ENCODE measurements around the gene HBS1L.
A peak's percentile ranks its signal among the peaks of the same experiment; 100 is the strongest.

The HBS1L gene

DNA sequence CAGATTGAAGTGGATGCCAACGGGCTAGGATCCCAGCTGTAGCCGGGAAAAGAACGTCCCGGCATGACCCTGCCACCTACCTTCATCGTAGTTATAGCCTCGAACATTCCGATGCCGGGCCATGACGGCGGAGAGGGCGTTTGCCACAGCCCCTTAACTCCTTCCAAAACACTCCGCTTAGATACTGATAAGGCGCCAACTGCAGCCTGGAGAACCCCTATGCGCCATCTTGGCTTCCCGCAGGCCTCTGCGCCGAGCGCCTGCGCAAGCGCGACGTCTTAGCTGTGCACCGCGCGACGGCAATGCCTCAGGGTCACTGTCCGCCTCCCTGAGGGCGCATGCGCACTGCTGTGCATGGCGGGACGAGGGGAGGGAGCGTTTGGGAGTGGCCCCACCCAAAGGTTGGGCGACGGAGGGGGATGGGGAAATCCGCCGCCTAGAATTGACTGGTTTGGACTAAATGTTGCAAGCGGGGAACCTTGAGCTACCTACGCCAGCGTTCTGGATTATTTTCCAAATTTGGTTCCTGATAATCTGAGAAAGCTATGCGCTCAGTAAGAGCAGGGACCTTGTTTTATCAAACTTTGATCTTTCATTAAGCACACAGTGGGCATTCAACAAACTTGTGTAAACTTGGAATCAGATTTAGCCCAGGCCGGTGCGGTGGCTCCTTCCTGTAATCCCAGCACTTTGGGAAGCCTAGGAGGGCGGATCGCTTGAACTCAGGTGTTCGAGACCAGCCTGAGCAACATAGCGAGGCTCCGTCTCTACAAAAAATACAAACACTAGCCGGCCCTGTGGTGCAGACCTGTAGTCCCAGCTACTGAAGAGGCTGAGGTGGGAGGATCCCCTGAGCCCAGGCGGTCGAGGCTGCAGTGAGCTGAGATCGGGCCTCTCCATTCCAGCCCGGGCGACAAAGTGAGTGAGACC lies at the start of gene HBS1L:
HBS1L (minus strand) TSS at position 254 of the 930 bp plus-strand sequence; CDS start at position 123, 131 bp downstream.
- H3K4me3 ChIP-seq (ENCODE audit: low read depth, low read length): peak within 1 kb of the TSS; percentile 86

DNA sequence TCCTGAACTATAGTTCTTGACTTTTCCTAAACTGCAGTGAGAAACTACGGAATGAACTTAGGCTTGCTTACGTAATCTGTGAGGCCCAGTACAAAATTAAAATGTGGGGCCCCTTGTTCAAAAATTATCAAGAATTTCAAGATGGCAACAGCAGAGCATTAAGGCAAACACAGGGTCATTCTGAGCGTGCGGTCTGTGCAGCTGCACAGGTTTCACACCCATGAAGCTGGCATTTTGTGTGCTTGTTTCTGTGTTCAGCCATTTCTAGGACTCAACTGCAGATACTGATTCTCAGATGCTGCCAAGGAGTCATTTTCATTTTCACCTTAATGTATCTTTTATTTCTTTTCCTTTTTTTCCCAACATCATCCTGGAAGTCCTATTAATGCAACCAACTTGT lies 49.6 kb upstream of the HBS1L start:
- no peak overlapping the region for H3K4me3 ChIP-seq (ENCODE audit: low read depth, low read length)

DNA sequence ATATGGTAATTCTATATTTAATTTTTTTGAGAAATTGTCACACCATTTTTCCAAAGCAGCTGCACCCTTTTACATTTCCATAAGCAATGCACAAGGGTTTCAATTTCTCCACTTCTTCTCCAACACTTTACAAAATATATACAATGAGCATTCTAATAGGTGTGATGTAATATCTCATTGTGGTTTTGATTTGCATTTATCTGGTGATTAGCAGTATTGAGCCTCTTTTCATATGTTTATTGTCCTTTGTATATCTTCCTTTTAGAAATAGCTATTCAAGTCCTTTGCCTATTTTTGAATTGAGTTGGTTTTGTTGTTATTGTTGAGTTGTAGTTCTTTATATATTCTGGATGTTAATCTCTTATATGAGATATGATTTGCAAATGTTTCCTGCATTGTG lies 47.6 kb upstream of the HBS1L start:
- no peak overlapping the region for H3K4me3 ChIP-seq (ENCODE audit: low read depth, low read length)

DNA sequence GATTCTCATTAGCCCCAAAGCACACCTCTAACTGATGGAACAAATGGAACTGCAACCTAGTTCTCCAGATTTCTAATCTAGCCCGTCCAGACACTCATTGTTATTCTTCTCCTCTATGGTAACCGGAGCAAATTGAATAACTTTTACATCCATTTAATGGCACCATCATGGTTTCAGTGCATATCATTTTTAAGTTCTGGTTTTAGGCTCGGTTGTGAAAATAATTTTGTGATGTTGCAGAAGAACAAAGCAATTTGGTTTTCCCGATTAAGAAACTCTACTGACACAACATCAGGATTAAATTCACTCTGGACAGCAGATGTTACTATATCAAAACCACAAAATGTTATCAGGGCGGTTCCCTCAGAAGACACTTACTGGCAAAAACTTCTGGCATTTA lies 42.5 kb upstream of the HBS1L start:
- no peak overlapping the region for H3K4me3 ChIP-seq (ENCODE audit: low read depth, low read length)

DNA sequence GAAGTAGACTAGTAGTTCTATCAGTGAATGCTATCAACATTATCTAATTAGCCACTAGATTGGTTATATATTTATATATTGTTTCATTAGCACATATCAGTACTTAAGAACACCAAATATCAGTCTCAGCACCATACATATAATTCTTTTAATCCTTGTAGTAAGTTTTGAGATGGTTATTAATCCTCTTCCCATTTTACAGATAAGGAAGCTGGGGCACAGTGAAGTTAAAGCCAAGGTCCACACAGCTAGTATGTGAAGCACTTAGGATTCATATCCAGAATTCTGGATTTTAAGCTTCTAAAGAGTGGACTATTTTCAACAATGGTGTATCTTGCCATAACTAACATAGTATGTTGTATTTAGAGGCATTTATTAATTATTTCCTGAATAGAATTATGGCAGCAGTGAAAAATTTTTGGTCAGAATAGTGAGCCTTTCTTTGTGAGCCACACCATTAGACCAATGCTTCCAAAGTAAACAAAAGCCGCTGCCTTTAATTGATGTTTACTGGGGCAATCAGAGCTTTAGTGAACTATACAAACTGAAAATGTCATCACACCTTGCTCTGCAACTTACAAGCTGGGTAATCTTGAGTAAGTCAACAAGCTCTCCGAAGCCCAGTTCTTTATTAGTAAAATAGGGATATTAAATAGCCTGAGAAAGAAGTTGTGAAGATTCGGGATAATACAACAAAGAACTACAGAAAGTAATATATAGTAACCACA lies 41.9 kb upstream of the HBS1L start:
- no peak overlapping the region for H3K4me3 ChIP-seq (ENCODE audit: low read depth, low read length)

DNA sequence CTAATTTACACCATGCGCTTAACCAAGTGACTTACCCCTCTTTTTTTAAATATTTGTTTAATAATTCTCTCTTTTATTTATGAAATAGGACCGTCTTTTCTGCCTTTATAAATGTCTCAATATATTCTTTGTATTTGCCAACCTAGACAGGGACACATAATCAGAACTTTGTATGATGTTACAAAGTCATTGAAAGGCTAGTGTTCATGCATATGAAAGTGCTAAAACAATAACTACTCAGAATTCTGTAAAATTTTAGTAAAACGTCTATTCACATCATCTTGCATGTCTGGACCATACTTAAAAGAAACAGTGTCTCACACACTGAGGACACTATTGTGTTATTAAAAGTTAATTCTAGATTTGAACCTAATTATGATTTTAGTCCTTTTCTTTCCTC lies 41.1 kb upstream of the HBS1L start:
- H3K4me3 ChIP-seq (ENCODE audit: low read depth, low read length): no peak overlapping the region

DNA sequence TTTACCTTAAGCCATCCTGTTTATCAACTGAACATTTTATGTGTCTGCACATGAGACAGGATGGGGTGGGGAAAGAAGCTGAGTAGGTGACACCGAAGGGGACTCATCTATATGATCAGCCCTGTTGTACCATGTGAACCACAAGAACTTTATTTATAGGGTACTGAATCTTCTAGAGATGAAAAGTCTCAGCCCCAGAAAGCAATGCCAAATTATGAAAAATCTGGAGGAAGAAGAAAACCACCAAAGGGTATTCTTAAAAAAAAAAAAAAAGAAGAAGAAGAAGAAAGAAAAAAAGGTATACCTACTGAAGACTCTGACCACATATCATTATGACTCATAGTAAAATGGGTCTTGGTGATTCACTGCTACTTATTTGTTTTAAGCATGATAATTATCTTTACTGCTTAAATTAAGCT lies 39.8 kb upstream of the HBS1L start:
- no peak overlapping the region for H3K4me3 ChIP-seq (ENCODE audit: low read depth, low read length)

DNA sequence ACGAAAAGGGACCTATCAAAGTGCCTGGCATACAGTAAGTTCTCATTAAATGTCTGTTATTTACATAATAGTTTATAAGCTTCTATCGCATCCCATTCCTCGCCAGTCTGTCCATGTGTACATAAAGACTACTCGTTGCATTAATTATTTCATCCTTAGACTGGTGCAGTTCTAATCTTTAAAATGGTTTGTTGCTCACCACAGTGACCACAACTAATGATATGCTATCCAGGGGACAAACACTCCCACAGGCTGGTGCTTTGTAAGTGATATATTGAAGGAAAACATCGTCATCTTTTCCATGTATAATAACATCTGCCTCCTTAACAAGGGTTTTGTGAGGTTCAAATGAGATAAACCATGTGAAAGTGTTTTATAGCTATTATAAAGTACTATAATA lies 39.0 kb upstream of the HBS1L start:
- no peak overlapping the region for H3K4me3 ChIP-seq (ENCODE audit: low read depth, low read length)

DNA sequence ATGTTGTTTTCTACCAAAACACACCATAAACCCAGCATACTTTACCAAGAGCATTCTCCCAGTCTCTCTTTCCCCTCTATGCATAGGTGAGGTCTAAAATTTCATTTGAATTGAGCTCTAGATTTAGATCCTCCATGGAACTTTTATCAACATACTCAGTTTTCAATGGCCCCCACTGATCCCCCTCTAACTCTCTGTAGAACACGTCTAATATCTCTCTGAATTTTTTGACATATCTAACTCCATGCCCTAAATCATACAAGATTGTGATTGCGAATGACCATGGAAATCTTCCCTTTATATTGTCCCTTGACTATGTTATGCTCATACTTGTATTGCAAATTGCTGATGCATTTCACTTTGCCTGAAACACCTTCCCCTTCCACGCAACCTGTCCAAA lies 38.1 kb upstream of the HBS1L start:
- no peak overlapping the region for H3K4me3 ChIP-seq (ENCODE audit: low read depth, low read length)

DNA sequence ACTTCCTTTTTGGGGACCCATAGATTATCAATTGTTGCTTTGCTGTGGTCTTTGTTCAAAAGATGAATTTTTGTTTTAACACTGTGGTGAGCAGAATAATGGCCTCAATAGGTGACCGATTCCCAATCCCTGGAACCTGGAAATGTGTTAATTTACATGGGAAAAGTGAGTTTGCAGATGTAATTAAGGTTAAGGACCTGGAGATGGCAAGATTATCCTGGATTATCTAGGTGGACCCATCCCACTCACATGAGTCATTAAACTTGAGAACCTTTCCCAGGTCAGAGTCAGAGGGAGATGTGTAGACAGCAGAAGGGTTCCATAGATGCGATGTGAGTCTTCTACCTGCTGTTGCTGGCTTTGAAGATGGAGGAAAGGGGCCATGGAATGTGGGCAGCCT lies 36.2 kb upstream of the HBS1L start:
- no peak overlapping the region for H3K4me3 ChIP-seq (ENCODE audit: low read depth, low read length)

DNA sequence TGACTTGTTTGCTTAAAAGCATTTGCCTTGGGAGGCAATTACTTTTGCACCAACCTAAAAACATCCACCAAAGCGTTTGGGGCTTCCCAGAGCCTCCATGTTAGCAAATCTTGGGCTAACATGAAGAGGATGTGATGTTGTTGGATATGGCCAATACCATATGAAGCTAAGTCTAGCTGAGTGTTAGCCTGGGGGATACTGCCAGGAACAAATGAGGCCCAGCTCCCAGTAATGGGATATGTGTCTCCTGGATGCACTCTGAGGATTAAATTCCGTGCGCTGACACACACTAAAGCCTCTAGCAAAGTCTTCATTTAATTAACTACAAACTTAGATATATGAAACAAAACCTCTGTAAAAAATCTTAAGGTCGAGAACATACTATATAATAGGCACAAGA lies 35.3 kb upstream of the HBS1L start:
- H3K4me3 ChIP-seq (ENCODE audit: low read depth, low read length): no peak overlapping the region

DNA sequence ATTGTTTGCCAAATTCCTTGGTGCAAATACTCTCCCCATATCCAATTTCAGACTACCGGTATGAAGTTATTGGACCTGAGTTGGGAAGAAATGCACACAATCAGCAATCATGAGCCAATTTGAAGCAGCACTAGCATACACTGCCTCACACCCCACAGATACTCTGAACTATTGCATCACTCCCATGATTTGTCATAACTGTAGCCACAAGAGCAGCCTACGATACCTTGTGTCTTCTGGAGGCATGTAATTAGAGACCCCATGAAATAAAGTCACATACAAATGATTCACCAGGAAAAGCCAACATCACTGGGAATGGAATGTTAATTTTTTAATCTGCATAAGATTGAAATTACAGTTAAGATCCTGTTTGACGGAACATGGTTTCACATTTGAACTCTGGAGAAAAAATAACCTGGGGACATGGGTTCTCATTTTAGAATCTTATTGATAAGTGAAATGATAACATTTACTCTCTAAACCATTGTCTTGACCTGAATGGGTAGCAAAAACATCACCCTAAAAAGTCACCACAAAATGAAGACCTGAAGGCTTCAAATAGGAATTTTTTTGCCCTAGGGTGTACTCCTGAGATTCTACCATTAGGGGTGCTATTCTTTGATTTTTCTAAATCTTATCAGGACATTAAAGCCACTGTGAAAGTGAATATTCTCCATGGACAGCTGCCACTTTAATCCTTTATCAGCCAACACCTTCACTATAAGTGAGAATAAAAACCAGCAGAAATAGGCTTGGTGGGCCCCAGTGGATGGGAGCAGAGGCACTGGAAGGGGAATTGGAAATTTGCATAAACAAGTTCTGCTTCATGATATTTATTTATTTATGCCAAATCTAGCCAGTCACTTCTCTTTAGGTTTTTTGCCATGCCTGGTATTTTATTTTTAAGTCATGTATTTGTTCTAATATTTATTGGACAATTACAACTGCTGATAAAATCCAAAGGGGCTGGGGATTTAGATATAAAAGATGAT lies 34.5 kb upstream of the HBS1L start:
- H3K4me3 ChIP-seq (ENCODE audit: low read depth, low read length): no peak overlapping the region

DNA sequence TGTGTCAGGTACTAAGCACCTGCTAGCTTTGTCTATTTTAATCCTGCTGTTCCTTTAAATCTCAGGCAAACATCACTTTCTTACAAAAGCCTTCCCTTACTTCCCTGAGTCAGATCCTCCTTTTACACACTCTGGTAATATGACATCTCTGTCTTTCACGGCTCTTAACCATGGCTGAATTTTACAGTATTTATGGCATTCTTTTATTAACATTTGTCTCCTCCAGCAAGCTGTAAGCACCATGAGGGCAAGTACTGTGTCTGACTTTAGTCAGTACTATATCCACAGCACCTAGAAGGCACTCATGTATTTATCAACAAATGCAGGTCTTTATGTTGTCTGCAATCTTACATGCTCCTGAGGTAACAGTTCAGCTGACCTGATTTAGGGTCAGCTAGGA lies 33.7 kb upstream of the HBS1L start:
- no peak overlapping the region for H3K4me3 ChIP-seq (ENCODE audit: low read depth, low read length)

DNA sequence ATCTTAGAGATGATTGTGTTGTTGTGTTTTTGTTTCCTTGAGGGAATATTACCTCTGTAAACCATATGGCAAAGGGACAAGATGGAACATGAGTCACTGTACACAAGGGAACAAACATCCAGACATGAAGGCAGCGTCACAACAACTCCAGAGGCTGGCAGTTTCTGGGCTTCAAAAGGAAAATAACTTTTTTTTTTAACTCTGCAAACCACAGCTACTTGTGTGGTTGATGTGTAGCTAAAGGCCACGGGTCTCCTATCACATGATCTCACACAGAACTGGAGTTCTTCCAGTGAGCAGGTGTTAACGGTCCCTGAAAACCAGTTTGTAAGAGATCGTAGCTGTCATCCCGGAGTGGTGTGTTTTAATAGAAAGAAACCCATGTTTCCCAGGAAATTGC lies 33.2 kb upstream of the HBS1L start:
- H3K4me3 ChIP-seq (ENCODE audit: low read depth, low read length): no peak overlapping the region

DNA sequence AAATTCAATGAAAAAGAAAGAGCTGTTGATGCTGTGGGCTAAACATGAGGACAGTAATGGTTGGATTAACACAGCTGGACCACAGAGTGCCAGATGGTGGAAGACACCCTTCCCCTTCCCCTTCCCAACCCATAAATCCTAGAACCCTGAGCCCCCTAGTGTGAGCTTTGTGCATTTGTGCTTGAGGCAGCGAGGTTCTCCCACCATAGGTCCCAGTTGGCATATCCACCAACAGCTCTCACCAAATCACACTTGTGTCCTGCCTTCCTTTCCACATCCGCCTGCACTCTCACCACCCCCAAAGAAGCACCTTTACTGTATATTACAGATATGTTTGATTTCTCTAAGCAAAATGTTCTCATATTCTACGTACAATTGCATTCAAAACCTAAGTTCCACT lies 32.8 kb upstream of the HBS1L start:
- H3K4me3 ChIP-seq (ENCODE audit: low read depth, low read length): no peak overlapping the region

DNA sequence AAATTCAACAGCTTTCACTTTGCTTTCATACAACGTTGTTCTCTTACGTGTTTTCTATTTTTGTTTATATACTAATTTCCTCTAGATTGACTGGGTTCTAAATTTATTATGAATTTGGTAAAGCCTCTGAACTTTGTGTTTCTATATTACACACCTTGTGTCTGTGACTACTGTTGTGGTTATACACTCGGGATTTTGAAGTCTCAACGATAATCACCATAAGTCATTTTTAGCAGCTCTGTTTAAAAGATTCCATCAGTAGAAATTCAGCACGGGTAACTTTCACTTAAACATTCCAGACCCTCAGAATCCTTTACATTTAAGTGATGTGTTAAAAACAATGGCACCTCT lies 31.8 kb upstream of the HBS1L start:
- no peak overlapping the region for H3K4me3 ChIP-seq (ENCODE audit: low read depth, low read length)

DNA sequence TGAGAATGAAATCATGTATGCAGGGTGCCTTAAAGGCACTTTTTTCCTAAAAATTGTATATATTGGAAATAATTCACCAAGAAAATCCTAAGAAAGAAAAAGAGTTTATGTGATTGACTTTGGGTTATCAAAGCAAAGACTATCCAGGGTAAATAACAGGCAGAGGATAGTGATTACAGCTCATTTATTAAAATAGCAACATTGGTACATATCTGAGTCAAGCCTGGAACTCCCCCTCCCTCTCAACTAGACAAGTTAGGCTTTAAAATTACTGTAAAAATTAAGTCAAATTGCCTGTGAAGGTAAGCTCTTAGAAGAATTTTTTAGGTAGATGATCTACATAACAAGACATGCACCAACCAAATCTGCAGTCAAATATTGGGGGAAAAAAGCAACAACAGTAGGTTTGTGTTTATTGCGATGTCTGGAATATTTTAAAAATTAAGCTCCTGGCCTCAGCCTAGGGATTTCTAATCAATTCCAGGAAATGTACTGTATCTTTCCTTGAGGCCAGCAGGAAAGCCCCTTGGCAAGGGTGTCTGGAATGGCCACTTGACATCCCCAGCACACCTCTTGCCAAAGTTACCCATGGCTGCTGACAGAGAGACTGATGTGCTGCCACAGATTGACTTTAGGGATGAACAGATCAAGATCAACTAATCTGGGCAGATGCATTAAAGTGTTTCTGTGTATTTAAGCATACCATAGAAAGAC lies 31.2 kb upstream of the HBS1L start:
- no peak overlapping the region for H3K4me3 ChIP-seq (ENCODE audit: low read depth, low read length)

DNA sequence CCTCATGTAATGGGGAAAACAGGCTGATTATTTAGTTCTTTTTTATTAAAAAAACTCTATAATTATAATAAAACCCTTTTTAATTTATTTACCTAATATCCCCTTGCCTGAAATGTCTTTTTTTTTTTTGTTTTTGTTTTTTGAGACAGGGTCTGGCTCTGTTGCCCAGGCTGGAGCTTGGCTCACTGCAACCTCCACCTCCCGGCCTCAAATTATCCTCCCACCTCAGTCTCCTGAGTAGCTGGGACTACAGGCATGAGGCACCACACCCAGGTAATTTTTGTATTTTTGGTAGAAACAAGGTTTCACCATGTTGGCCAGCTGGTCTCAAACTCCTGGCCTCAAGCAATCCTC lies 30.3 kb upstream of the HBS1L start:
- H3K4me3 ChIP-seq (ENCODE audit: low read depth, low read length): no peak overlapping the region

DNA sequence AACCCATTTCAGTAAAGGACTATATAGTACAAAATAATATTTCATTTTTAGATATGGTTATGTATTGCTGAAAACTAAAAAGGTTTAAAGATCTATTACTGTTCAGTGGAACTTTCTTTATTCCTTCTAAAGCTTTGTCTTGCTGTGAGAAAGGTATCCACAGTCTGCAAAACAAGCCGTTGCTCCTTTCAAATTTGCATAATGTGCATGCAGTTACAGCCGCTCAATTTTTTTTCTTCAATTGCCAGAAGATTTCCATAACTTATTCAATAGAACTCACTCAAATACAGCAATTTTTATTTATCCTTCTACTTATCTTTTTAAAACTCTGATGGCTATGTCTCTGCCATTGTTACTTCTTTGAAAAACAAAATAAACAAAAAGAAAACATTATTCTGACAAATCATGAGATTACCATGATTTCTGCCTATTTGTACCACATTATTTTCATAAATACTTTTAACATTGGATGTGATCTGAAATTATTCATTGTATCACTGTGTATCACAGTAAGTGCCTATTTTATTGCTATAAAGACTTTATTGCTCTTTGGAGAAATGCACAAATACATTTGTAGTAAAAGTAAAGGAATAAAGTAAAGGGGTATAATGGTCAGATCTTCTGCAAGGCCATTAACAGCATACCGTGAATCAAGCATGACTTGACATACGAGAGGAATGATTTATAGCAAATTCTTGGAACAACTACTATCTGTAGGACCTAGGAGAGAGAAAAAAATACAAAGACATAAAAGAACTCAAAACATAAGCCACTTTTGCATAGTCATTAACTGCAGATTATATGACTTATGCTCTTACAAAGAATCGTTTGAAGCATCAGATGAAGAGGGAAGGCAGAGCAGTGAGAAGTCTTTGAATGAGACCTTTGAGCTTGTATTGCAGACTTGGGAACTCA lies 29.6 kb upstream of the HBS1L start:
- H3K4me3 ChIP-seq (ENCODE audit: low read depth, low read length): no peak overlapping the region

DNA sequence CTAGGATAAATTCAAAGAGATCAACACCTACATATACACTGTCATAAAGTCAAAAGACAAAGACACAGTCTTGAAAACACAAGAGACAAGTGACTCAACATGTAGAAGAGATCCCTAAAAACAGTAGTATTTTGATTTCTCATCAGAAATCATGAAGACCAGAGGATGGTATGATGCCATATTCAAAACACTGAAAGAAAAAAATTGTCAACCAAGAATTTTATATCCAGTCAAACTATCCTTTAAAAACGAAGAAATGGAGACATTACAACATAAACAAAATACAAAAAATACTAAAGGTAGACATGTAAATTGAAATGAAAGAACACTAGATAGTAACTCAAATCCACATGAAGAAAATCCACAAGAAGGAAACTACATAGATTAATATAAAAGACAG lies 27.3 kb upstream of the HBS1L start:
- H3K4me3 ChIP-seq (ENCODE audit: low read depth, low read length): no peak overlapping the region

All from iPS-11a (cell line).